Karpas-422 (cell line): ENCODE results near the gene KCNN1. TPM values are rescaled to one million over a fixed set of nuclear protein-coding genes. Genes with fewer than 3 reads are reported as not detected.
"Not testable (repeated sequence)": the region's sequence is repeated elsewhere in the genome, so short reads cannot be mapped to it uniquely, and the experiment has no call there.

Experiments used
- DNase-seq: peaks from one replicate; pipeline ENCODE4 v3.0.0-alpha.2; 2015
- H2AFZ ChIP-seq: fragments of 200-600 bp; sonication (generic); 2 replicates; pipeline ENCODE4 v1.6.1; 2014; ENCODE audit warnings: antibody characterized with exemption, low read length, mixed read lengths
- H3K27ac ChIP-seq: fragments of 200-600 bp; sonication (generic); 2 replicates; pipeline ENCODE4 v1.5.1; 2014; ENCODE audit warnings: mild to moderate bottlenecking, low read length, moderate library complexity
- H3K27me3 ChIP-seq: fragments of 200-600 bp; sonication (generic); 2 replicates; pipeline ENCODE4 v1.6.1; 2014; ENCODE audit warnings: low read length, mixed read lengths
- H3K36me3 ChIP-seq: fragments of 200-600 bp; sonication (generic); 2 replicates; pipeline ENCODE4 v1.6.1; 2014; ENCODE audit warnings: low read length, mixed read lengths; ENCODE audit not compliant: insufficient read depth
- H3K4me1 ChIP-seq: fragments of 200-600 bp; sonication (generic); 2 replicates; pipeline ENCODE4 v1.6.1; 2014; ENCODE audit warnings: mild to moderate bottlenecking, low read length, mixed read lengths
- H3K4me2 ChIP-seq: fragments of 200-600 bp; sonication (generic); 2 replicates; pipeline ENCODE4 v1.6.1; 2014; ENCODE audit warnings: low read length, low read depth, mild to moderate bottlenecking; ENCODE audit not compliant: poor library complexity, severe bottlenecking
- H3K4me3 ChIP-seq: fragments of 200-600 bp; sonication (generic); 2 replicates; pipeline ENCODE4 v1.5.1; 2014; ENCODE audit warnings: mild to moderate bottlenecking, antibody characterized with exemption, low read length, mixed read lengths
- H3K79me2 ChIP-seq: fragments of 200-600 bp; sonication (generic); 2 replicates; pipeline ENCODE4 v1.6.1; 2014; ENCODE audit warnings: mild to moderate bottlenecking, low read length, mixed read lengths
- H3K9ac ChIP-seq: fragments of 200-600 bp; sonication (generic); 2 replicates; pipeline ENCODE4 v1.6.0; 2014; ENCODE audit warnings: low read length
- H3K9me2 ChIP-seq: fragments of 200-600 bp; sonication (generic), shearing (Covaris generic); replicated peaks from 2 replicates; pipeline ENCODE4 v1.6.0; 2014; ENCODE audit warnings: mild to moderate bottlenecking, low read length, moderate library complexity; ENCODE audit not compliant: insufficient read depth
- H3K9me3 ChIP-seq: fragments of 300-700, 200-600 bp; sonication (generic); 2 replicates; pipeline ENCODE4 v1.6.1; 2014; ENCODE audit warnings: low read length, mixed read lengths
- H4K20me1 ChIP-seq: fragments of 200-600 bp; sonication (generic); 2 replicates; pipeline ENCODE4 v1.6.1; 2014; ENCODE audit warnings: mild to moderate bottlenecking, antibody characterized with exemption, low read length, low read depth; ENCODE audit not compliant: insufficient read depth
- total RNA-seq: library from RNA; depleted of rRNA; stranded (reverse); fragments of >200 nt; shearing (Covaris generic); gene quantifications from 2 replicates; pipeline ENCODE4 v1.2.3, GENCODE V29; 2014; ENCODE audit warnings: low replicate concordance

The KCNN1 gene
- total RNA-seq, 1 experiment from 2014 or later, result not detected

GRCh38 chr19:18032102-18032501 is 65.2 kb downstream of the KCNN1 start:
- not testable (repeated sequence) for H2AFZ ChIP-seq, H3K4me1 ChIP-seq, H3K79me2 ChIP-seq, H3K36me3 ChIP-seq, H3K9me3 ChIP-seq, H4K20me1 ChIP-seq, H3K27me3 ChIP-seq, H3K27ac ChIP-seq, H3K4me3 ChIP-seq, H3K9ac ChIP-seq, H3K4me2 ChIP-seq, H3K9me2 ChIP-seq, DNase-seq

GRCh38 chr19:18041054-18041453 is 74.1 kb downstream of the KCNN1 start:
- no peaks in the 10 kb centered on the region for H3K79me2 ChIP-seq
- H3K27ac ChIP-seq, result no peak overlapping the region
- no peak overlapping the region for H2AFZ ChIP-seq
- no peak for DNase-seq
- no peaks in the 10 kb centered on the region for H3K36me3 ChIP-seq
- H3K4me3 ChIP-seq, result no peak overlapping the region
- no peak overlapping the region for H3K9ac ChIP-seq
- no peaks in the 10 kb centered on the region for H3K9me2 ChIP-seq
- H4K20me1 ChIP-seq, result no peaks in the 10 kb centered on the region
- H3K9me3 ChIP-seq, result no peaks in the 10 kb centered on the region
- H3K27me3 ChIP-seq, result no peaks in the 10 kb centered on the region
- H3K4me2 ChIP-seq, result no peak overlapping the region
- H3K4me1 ChIP-seq, result peaks cover 14% of the 10 kb centered on the region

- no peaks in the 10 kb centered on the region for H4K20me1 ChIP-seq
- no peak for DNase-seq
- H3K4me1 ChIP-seq, result peaks cover 14% of the 10 kb centered on the region
- H3K4me2 ChIP-seq, result no peak overlapping the region
- no peaks in the 10 kb centered on the region for H3K27me3 ChIP-seq
- no peaks in the 10 kb centered on the region for H3K36me3 ChIP-seq
- H3K27ac ChIP-seq, result no peak overlapping the region
- no peak overlapping the region for H2AFZ ChIP-seq
- no peaks in the 10 kb centered on the region for H3K9me2 ChIP-seq
- no peaks in the 10 kb centered on the region for H3K79me2 ChIP-seq
- H3K9me3 ChIP-seq, result no peaks in the 10 kb centered on the region
- H3K4me3 ChIP-seq, result no peak overlapping the region
- H3K9ac ChIP-seq, result no peak overlapping the region
Measured at GRCh38 chr19:18043676-18044075, 76.8 kb downstream of the KCNN1 start.

GRCh38 chr19:18044825-18045304 is 78.0 kb downstream of the KCNN1 start:
- no peaks in the 10 kb centered on the region for H3K79me2 ChIP-seq
- H3K27me3 ChIP-seq, result no peaks in the 10 kb centered on the region
- H2AFZ ChIP-seq, result peak overlapping the region; percentile 91; the same call in 1 of the 2 replicates
- H3K9ac ChIP-seq, result peak overlapping the region; percentile 51
- peak overlapping the region; percentile 42; the same call in 1 of the 2 replicates for H3K4me3 ChIP-seq
- H3K4me2 ChIP-seq, result peak overlapping the region; percentile 57
- peaks cover 14% of the 10 kb centered on the region for H3K4me1 ChIP-seq
- H3K27ac ChIP-seq, result no peak overlapping the region
- H3K9me2 ChIP-seq, result no peaks in the 10 kb centered on the region
- no peaks in the 10 kb centered on the region for H4K20me1 ChIP-seq
- H3K9me3 ChIP-seq, result no peaks in the 10 kb centered on the region
- DNase-seq, result peak; percentile 72
- H3K36me3 ChIP-seq, result no peaks in the 10 kb centered on the region

GRCh38 chr19:18045307-18046050 is 78.6 kb downstream of the KCNN1 start:
- Histone ChIP-seq H2AFZ (peak overlapping the region; percentile 91; the same call in 1 of the 2 replicates), H3K9ac (peak overlapping the region; percentile 51), H3K9me3 (no peaks in the 10 kb centered on the region), H3K4me2 (peak overlapping the region; percentile 57), H3K27me3 (no peaks in the 10 kb centered on the region), H3K27ac (no peak overlapping the region), H3K4me1 (peaks cover 14% of the 10 kb centered on the region), H3K36me3 (no peaks in the 10 kb centered on the region), H3K9me2 (no peaks in the 10 kb centered on the region), H3K79me2 (no peaks in the 10 kb centered on the region), H4K20me1 (no peaks in the 10 kb centered on the region), H3K4me3 (peak overlapping the region; percentile 42; the same call in 1 of the 2 replicates)
- DNase-seq, result no peak

- peaks cover 14% of the 10 kb centered on the region for H3K4me1 ChIP-seq
- no peak overlapping the region for H3K4me2 ChIP-seq
- H3K27me3 ChIP-seq, result no peaks in the 10 kb centered on the region
- no peaks in the 10 kb centered on the region for H3K36me3 ChIP-seq
- no peaks in the 10 kb centered on the region for H3K9me2 ChIP-seq
- no peak overlapping the region for H2AFZ ChIP-seq
- H3K9me3 ChIP-seq, result no peaks in the 10 kb centered on the region
- H4K20me1 ChIP-seq, result no peaks in the 10 kb centered on the region
- H3K4me3 ChIP-seq, result no peak overlapping the region
- no peak overlapping the region for H3K27ac ChIP-seq
- no peak overlapping the region for H3K9ac ChIP-seq
- no peak for DNase-seq
- H3K79me2 ChIP-seq, result no peaks in the 10 kb centered on the region
Measured at GRCh38 chr19:18046059-18046718, 79.3 kb downstream of the KCNN1 start.

- H3K36me3 ChIP-seq, result no peaks in the 10 kb centered on the region
- no peak overlapping the region for H3K27ac ChIP-seq
- H2AFZ ChIP-seq, result no peak overlapping the region
- DNase-seq, result no peak
- H3K4me1 ChIP-seq, result peaks cover 11% of the 10 kb centered on the region
- no peaks in the 10 kb centered on the region for H3K79me2 ChIP-seq
- H3K27me3 ChIP-seq, result no peaks in the 10 kb centered on the region
- no peaks in the 10 kb centered on the region for H4K20me1 ChIP-seq
- H3K9ac ChIP-seq, result no peak overlapping the region
- no peaks in the 10 kb centered on the region for H3K9me2 ChIP-seq
- H3K4me2 ChIP-seq, result no peak overlapping the region
- H3K9me3 ChIP-seq, result no peaks in the 10 kb centered on the region
- H3K4me3 ChIP-seq, result no peak overlapping the region
Measured at GRCh38 chr19:18049385-18049784, 82.5 kb downstream of the KCNN1 start.
